Upper lobe of left lung (tissue), 4 donors: ENCODE data around the gene GABRG3.

Experiments
- CTCF ChIP-seq, 6 experiments: fragments of 450-650 bp in 4 of 6; fragments of 200-600 bp in 2 of 6; sonication (generic) in 2 of 6; IDR thresholded peaks; one replicate each; pipeline ENCODE4 v1.5.1; 2016 to 2019; ENCODE audit warnings: antibody characterized with exemption in 6 of 6
- EP300 ChIP-seq, 4 donors: sonication (generic); formaldehyde crosslinking; IDR thresholded peaks; one replicate each; pipeline ENCODE4 v1.5.1; 2017; ENCODE audit warnings: antibody characterized with exemption in 4 of 4, control low read depth in 2 of 4
- POLR2A ChIP-seq, 4 donors: fragments of 450-650 bp; IDR thresholded peaks; one replicate each; pipeline ENCODE4 v1.5.1; 2016 to 2017; ENCODE audit warnings: antibody characterized with exemption in 4 of 4, mild to moderate bottlenecking in 2 of 4

- TF ChIP-seq CTCF (IDR thresholded peaks at IDR 0.05) = no peak
- no peak for TF ChIP-seq POLR2A (IDR thresholded peaks at IDR 0.05)
- TF ChIP-seq EP300 (IDR thresholded peaks at IDR 0.05) = no peak
These were observed 118.7 kb downstream of the GABRG3 start for GRCh38 chr15:27089676-27090075.
